Breast epithelium (tissue), 4 donors: ENCODE measurements around the gene MAZ. TPM values are rescaled to one million over a fixed set of nuclear protein-coding genes. Genes with fewer than 3 reads are reported as not detected.
"Not testable (repeated sequence)": the region's sequence is repeated elsewhere in the genome, so short reads cannot be mapped to it uniquely, and the experiment has no call there.

Experiments
- DNase-seq, 2 donors: peaks; one replicate each; pipeline ENCODE4 v3.0.0-alpha.2; 2019; ENCODE audit warnings: low spot score in 2 of 2
- H3K27ac ChIP-seq, 2 donors: fragments of 200-600 bp; sonication (generic) in 1 of 2; one replicate each; pipeline ENCODE4 v1.5.1; 2016 to 2019; ENCODE audit warnings: mild to moderate bottlenecking in 1 of 2
- H3K27me3 ChIP-seq, 2 donors: fragments of 200-600 bp; sonication (generic) in 1 of 2; one replicate each; pipeline versions ENCODE4 v1.5.1 to v1.6.0; 2017 to 2019; ENCODE audit warnings: control low read depth in 1 of 2, mild to moderate bottlenecking in 1 of 2
- H3K36me3 ChIP-seq: fragments of 200-600 bp; one replicate; pipeline ENCODE4 v1.5.1; 2019
- H3K4me1 ChIP-seq, 2 donors: fragments of 200-600 bp; sonication (generic); one replicate each; pipeline ENCODE4 v1.5.1; 2016 to 2019; ENCODE audit warnings: control low read depth in 1 of 2
- H3K4me3 ChIP-seq, 3 donors: fragments of 200-600 bp; sonication (generic); 1 replicate in 2 of 3; 2 replicates in 1 of 3; pipeline ENCODE4 v1.5.1; 2016 to 2019; ENCODE audit warnings: mild to moderate bottlenecking in 3 of 3, moderate library complexity in 2 of 3
- H3K9me3 ChIP-seq, 2 donors: fragments of 200-600 bp; sonication (generic) in 1 of 2; one replicate each; pipeline ENCODE4 v1.5.1; 2016 to 2019; ENCODE audit warnings: control low read depth in 1 of 2
- CTCF ChIP-seq, 3 donors: fragments of 450-650 bp; IDR thresholded peaks; one replicate each; pipeline ENCODE4 v1.5.1; 2016 to 2017; ENCODE audit warnings: antibody characterized with exemption in 3 of 3, mild to moderate bottlenecking in 3 of 3, moderate library complexity in 3 of 3
- POLR2A ChIP-seq: fragments of 450-650 bp; IDR thresholded peaks from one replicate; pipeline ENCODE4 v1.6.1; 2016; ENCODE audit warnings: antibody characterized with exemption, mild to moderate bottlenecking, moderate library complexity
- POLR2AphosphoS5 ChIP-seq, 3 donors: sonication (generic); formaldehyde crosslinking; IDR thresholded peaks; one replicate each; pipeline ENCODE4 v1.6.1; 2017; ENCODE audit warnings: antibody characterized with exemption in 3 of 3
- intact Hi-C: fragments of 100-400 bp; cut with DNase I; formaldehyde crosslinking; loops from one replicate; pipeline ENCODE4 v1.15.1; 2023; ENCODE audit warnings: low total_unique reads
- total RNA-seq, 3 donors: library from RNA; depleted of rRNA; stranded (reverse); fragments of >200 nt; gene quantifications; one replicate each; pipeline ENCODE4 v1.1.0, GENCODE V29; 2016

Gene MAZ
- total RNA-seq, 3 donors from 2014 or later: 49.3 to 61.9 (median 60.0) TPM

GRCh38 chr16:29769507-29769906, 36.8 kb upstream of the MAZ start:
- no peaks in the 10 kb centered on the region for H3K27me3 ChIP-seq
- H3K9me3 ChIP-seq: no peaks in the 10 kb centered on the region
- no peak overlapping the region for H3K4me3 ChIP-seq
- no peak overlapping the region for H3K27ac ChIP-seq
- no peaks in the 10 kb centered on the region for H3K4me1 ChIP-seq
- DNase-seq: no peak
- intact Hi-C loops: no loop called here
- no peak for TF ChIP-seq POLR2AphosphoS5 (IDR thresholded peaks at IDR 0.05)
- no peaks in the 10 kb centered on the region for H3K36me3 ChIP-seq

- no peaks in the 10 kb centered on the region for H3K27me3 ChIP-seq
- no peak overlapping the region for H3K27ac ChIP-seq
- H3K4me1 ChIP-seq: no peaks in the 10 kb centered on the region
- intact Hi-C loops: no loop called here
- TF ChIP-seq CTCF (IDR thresholded peaks at IDR 0.05) (no peak), POLR2AphosphoS5 (IDR thresholded peaks at IDR 0.05) (no peak), POLR2A (no peak)
- no peaks in the 10 kb centered on the region for H3K36me3 ChIP-seq
- DNase-seq: no peak
- no peaks in the 10 kb centered on the region for H3K9me3 ChIP-seq
- no peak overlapping the region for H3K4me3 ChIP-seq
Observed at GRCh38 chr16:29770250-29770929, 35.9 kb upstream of the MAZ start.

- H3K4me1 ChIP-seq, H3K27me3 ChIP-seq, DNase-seq, H3K27ac ChIP-seq, H3K36me3 ChIP-seq, H3K4me3 ChIP-seq, H3K9me3 ChIP-seq, intact Hi-C loops: not testable (repeated sequence)
Observed at GRCh38 chr16:29772330-29772729, 34.0 kb upstream of the MAZ start.

GRCh38 chr16:29774730-29775129, 31.6 kb upstream of the MAZ start:
- no peaks in the 10 kb centered on the region for H3K36me3 ChIP-seq
- TF ChIP-seq POLR2AphosphoS5 (IDR thresholded peaks at IDR 0.05): no peak
- no peak for TF ChIP-seq CTCF (IDR thresholded peaks at IDR 0.05)
- no peak for TF ChIP-seq POLR2A
- no peaks in the 10 kb centered on the region for H3K9me3 ChIP-seq
- intact Hi-C loops: no loop called here
- no peak overlapping the region for H3K27ac ChIP-seq
- no peak for DNase-seq
- H3K27me3 ChIP-seq: no peaks in the 10 kb centered on the region
- H3K4me3 ChIP-seq: no peak overlapping the region
- no peaks in the 10 kb centered on the region for H3K4me1 ChIP-seq

- no peaks in the 10 kb centered on the region for H3K4me1 ChIP-seq
- H3K27me3 ChIP-seq: no peaks in the 10 kb centered on the region
- H3K27ac ChIP-seq: no peak overlapping the region
- H3K9me3 ChIP-seq: no peaks in the 10 kb centered on the region
- TF ChIP-seq CTCF (IDR thresholded peaks at IDR 0.05) (no peak), POLR2AphosphoS5 (IDR thresholded peaks at IDR 0.05) (no peak), POLR2A (no peak)
- no peaks in the 10 kb centered on the region for H3K36me3 ChIP-seq
- intact Hi-C loops: no loop called here
- H3K4me3 ChIP-seq: no peak overlapping the region
- no peak for DNase-seq
Observed at GRCh38 chr16:29775742-29776408, 30.5 kb upstream of the MAZ start.

- TF ChIP-seq CTCF (IDR thresholded peaks at IDR 0.05) (no peak), POLR2A (no peak), POLR2AphosphoS5 (IDR thresholded peaks at IDR 0.05) (no peak)
- no peaks in the 10 kb centered on the region for H3K9me3 ChIP-seq
- no peak within 1 kb of the TSS for H3K27ac ChIP-seq
- no peak within 1 kb of the TSS for H3K4me3 ChIP-seq
- no peaks in the 10 kb centered on the region for H3K27me3 ChIP-seq
- intact Hi-C loops: no loop called here
- no peaks in the 10 kb centered on the region for H3K4me1 ChIP-seq
- DNase-seq: no peak
- no peaks in the 10 kb centered on the region for H3K36me3 ChIP-seq
Observed at GRCh38 chr16:29777576-29778350, 28.6 kb upstream of the MAZ start, which contains the start of gene ZG16. ZG16 (plus strand) TSS chr16:29778256; CDS start chr16:29779267, 1,011 bp downstream.
